HG02763 (cell line): ENCODE results near the gene MXRA5.
"Not testable (repeated sequence)": the region's sequence is repeated elsewhere in the genome, so short reads cannot be mapped to it uniquely, and the experiment has no call there.

Source experiments
- ATAC-seq: cut with Tn5 transposase; IDR thresholded peaks from one replicate; pipeline ENCODE4 v1.9.1; 2021; ENCODE audit warnings: mild to moderate bottlenecking, moderate library complexity; ENCODE audit not compliant: unreplicated experiment

The MXRA5 gene

GRCh38 chrX:3345281-3346191, 916 bp downstream of the MXRA5 start:
- no peak for ATAC-seq

GRCh38 chrX:3343569-3343968, 2.9 kb downstream of the MXRA5 start:
- ATAC-seq = not testable (repeated sequence)

GRCh38 chrX:3340016-3340415, 6.4 kb downstream of the MXRA5 start:
- no peak for ATAC-seq

GRCh38 chrX:3326681-3327080, 19.8 kb downstream of the MXRA5 start:
- no peak for ATAC-seq

GRCh38 chrX:3320471-3321046, 25.9 kb downstream of the MXRA5 start:
- no peak for ATAC-seq

GRCh38 chrX:3317191-3317718, 29.2 kb downstream of the MXRA5 start:
- ATAC-seq = no peak

GRCh38 chrX:3312109-3312508, 34.3 kb downstream of the MXRA5 start:
- ATAC-seq = no peak

GRCh38 chrX:3307881-3308280, 38.6 kb downstream of the MXRA5 start:
- no peak for ATAC-seq

GRCh38 chrX:3299636-3300035, 46.8 kb downstream of the MXRA5 start:
- ATAC-seq = no peak

- no peak for ATAC-seq
Observed at GRCh38 chrX:3295731-3296130, 50.7 kb downstream of the MXRA5 start.

- no peak for ATAC-seq
Observed at GRCh38 chrX:3293251-3293650, 53.2 kb downstream of the MXRA5 start.

GRCh38 chrX:3290561-3290960, 55.9 kb downstream of the MXRA5 start:
- no peak for ATAC-seq

GRCh38 chrX:3286196-3286945, 60.1 kb downstream of the MXRA5 start:
- no peak for ATAC-seq

GRCh38 chrX:3280706-3281105, 65.7 kb downstream of the MXRA5 start:
- no peak for ATAC-seq

GRCh38 chrX:3273668-3274067, 72.8 kb downstream of the MXRA5 start:
- ATAC-seq = not testable (repeated sequence)

GRCh38 chrX:3271834-3272186, 74.6 kb downstream of the MXRA5 start:
- no peak for ATAC-seq

GRCh38 chrX:3271183-3271833, 75.1 kb downstream of the MXRA5 start:
- ATAC-seq = no peak

GRCh38 chrX:3268829-3269228, 77.6 kb downstream of the MXRA5 start:
- no peak for ATAC-seq

- no peak for ATAC-seq
Observed at GRCh38 chrX:3263681-3264126, 82.7 kb downstream of the MXRA5 start.

GRCh38 chrX:3262901-3263300, 83.6 kb downstream of the MXRA5 start:
- no peak for ATAC-seq
